ENCODE measurements around the gene SH2B2.
A peak's percentile ranks its signal among the peaks of the same experiment; 100 is the strongest.

The SH2B2 gene

DNA sequence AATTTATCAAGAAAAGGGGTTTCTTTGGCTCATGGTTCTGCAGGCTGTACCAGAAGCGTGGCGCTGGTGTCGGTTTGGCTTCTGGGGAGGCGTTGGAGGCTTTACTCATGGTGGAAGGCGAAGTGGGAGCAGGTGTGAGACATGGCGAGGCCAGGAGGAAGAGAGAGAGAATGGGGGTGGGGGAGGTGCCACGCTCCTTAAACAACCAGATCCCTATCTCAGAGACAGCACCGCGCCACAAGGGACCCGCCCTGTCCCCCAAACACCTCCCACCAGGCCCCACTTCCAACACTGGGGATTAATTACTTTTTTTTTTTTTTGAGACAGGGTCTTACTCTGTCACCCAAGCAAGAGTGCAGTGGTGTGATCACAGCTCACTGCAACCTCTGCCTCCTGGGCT lies 18.0 kb upstream of the SH2B2 start:
- no peak for DNase-seq

DNA sequence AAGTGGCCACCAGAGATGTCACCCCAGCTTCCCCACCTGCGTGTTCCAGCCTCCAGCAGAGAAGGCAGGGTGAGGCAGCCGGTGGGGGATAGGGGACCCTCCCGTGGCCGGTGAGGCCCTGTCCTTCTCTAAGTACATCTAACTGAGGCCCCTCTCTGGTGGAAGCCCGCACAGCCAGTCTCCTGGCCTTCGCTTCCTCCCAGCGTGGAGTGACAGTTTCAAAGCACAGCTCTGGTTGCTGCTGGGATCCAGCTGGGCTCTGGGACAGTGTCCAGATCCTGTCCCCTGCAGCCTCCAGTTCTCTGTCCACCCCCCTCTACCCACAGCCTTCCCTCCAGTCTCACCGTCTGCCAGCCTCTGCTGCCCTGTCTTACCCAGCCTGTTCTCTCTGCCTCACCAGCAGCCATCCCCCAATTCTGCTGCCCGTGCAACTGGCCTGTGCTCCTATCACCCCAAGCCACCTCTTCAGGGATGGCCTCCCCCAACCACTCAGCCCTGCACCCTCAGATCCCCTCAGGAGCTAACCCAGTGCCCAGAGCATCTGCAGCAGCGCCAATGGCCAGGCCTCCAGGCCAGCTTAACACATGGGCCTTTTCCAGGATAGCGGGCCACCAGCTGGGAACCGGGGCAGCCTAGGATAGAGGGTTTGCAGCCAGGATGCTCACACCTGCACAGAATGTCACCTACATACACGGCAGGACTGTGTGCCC lies 16.3 kb upstream of the SH2B2 start:
- no peak for DNase-seq

DNA sequence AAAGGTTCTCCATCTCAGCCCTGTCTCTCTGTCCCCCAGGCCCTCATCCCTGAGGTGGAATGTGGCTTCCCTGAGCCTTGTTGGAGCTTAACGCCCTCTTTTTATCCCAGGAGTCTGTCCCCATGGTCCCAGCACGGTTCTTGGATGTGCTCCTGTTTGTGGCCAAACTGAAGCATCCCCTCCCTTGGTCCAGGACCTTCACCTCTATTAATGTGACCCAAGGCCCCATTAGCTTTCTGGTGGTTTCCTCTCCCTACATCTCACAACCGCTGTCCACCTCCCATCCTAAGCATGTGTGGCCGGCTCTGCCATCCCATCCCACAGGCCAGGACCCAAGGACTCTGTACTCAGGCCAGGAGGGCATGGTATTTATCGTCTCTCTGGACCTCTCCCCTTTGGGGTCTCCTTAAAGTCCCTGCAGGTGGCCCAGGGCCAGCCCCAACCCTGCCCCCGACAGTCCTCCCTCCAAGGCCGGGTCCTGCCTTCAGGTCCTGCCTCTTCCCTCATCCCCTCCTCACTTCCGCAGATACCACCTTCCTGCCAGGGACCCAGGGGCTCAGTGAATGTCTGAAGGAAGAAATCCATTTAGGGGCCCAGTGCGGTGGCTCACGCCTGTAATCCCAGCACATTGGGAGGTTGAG lies 15.4 kb upstream of the SH2B2 start:
- DNase-seq = no peak

DNA sequence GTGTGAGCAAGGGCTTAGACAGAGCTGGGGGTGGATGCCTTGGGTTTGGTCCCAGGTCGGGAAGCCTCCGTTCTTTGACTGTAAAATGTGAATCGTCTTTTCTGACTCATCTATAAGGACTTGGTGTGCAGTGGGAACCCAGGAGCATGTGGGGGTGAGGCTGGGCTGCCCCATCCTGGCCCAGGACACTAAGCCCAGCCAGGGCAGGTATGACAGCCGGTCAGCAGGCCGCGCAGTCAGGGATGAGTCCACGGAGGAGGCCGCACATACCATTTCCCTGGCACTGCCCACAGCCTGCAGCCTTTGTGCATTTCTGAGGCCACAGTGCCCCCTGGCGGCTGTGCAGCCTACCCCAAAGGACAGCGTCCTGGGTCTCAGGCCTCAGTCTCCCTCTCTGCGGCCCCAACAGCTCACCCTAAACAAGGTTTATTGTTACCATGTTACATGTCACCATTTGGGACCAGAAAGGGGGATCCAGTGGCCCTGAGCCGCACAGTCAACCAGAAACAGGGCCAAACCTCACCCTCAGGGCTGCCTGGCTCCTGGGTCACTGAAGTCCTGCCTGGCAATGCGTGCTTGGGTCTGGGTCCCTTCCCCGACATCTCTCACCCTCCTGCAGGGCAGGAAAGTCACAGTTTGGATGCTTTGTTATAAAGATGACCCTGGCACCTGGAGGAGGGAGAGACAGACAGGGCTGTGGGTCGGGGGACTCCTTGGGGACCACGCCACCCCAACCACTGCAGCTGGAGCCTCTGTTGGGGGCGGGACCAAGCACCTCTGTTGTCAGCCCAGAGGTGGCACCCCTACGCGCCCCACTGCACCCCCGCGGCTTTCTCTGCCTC lies 14.4 kb upstream of the SH2B2 start:
- peak; percentile 80 for DNase-seq

DNA sequence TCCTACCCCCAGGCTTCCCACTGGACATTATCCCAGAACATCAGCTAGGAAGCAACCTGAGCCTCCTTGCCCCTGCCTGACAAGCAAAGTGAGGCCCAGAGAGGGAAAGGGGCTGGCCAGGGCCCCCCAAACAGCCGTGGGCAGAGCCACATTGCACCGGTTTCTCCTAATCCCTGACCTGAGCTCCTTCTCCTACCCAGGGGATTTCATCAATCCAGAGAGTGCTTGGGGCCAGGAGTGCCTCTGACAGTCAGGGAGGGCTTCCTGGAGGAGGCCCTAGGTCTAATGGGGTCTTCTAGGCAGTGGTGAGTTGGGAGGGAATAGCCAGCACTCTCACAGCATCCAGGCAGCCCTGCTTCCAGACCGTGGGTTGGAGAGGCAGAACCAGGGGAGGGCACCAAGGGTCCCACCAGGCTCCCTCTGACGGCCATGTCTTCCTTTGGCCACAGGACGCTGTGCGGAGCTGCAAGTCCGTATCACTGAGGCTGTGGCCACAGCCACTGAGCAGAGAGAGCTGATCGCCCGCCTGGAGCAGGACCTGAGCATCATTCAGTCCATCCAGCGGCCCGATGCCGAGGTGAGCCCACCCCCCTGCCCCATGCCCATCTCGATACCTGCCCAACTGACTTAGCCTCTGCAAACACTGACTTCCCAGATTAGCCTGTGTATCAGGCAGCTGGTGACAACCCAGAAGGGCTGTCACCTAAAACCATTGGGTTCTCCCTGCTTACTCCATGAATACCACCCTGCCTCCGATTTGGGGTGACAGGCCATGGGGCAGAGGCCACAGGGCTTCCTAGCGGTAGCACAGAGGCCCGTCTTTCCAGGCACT lies 13.5 kb upstream of the SH2B2 start:
- DNase-seq = no peak

DNA sequence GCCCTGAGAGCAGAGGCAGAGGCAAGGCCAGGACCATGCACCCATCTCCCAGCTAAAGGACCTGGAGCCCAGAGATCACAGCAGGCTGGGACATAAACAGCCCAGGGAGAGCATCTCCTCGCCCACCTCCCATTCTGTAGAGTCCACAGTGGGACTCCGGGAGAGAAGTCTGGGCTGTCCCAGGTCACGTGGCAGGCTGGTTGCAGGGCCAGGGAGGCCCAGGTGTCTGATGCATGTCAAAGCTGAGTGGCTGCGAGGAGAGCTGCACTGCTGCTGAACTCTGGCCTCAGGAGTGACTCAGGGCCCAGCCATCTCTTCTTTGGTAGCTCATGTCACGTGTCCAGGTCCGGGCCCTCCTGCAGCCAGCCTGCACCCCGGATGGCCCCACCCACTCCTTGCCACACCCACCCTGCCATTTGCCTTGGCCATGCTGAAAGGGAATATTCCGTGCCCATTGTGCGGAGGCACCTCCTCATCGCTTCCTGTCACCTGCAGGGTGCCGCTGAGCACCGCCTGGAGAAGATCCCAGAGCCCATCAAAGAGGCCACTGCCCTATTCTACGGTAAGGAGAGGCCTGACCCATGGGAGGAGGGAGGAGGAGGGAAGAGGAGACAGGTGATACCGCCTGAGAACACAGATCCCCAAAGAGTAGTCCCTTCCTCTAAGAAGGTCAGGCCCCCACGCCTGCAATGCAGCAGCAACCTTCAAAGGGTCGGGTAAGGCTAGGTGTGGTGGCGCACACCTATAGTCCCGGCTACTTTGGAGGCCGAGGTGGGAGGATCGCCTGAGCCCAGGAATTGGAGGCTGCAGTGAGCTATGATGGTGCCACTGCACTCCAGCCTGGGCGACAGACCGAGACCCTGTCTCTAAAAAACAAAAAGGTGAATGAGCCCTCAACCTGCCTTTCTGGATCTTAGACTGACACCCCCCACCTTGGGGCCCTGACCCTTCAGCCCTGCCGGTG lies 12.6 kb upstream of the SH2B2 start:
- DNase-seq = no peak

DNA sequence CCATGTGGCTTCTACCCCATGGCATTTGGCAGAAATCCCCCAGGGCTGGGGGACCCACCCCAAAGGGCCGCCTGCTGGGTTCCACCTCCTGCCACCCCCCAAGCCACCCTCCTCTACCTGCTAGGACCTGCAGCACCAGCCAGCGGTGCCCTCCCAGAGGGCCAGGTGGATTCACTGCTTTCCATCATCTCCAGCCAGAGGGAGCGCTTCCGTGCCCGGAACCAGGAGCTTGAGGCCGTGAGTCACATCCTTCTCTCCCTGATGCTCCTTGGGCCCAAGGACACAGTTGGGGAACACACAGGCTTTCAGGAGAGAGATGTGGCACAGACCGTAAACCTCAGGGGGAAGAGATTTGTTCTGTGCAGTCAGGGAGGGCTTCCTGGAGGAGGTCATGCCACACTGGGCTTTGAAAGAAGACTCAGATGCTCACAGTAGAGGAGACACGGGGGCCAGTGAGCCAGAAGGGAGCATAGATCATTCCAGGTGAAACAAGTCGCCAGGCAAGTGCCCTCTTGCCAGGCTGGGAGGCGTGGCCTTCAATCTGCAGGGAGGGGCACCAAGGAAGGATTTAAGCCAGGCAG lies 11.5 kb upstream of the SH2B2 start:
- DNase-seq = no peak

DNA sequence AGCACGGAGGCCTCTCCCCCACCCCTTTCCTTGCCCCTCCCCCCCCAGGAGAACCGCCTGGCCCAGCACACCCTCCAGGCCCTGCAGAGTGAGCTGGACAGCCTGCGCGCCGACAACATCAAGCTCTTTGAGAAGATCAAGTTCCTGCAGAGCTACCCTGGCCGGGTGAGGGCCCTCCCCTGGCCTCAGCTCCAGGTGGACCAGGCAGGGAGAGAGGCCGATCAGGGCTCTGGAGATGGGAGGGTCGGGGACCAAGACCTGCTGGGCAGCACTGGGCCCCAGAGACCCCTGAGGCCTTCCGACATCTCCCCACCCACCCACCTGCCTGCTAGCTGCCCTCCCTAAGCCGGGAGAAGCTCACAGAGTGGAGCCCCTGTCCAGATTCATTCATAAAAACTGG lies 8.8 kb upstream of the SH2B2 start:
- no peak for DNase-seq

DNA sequence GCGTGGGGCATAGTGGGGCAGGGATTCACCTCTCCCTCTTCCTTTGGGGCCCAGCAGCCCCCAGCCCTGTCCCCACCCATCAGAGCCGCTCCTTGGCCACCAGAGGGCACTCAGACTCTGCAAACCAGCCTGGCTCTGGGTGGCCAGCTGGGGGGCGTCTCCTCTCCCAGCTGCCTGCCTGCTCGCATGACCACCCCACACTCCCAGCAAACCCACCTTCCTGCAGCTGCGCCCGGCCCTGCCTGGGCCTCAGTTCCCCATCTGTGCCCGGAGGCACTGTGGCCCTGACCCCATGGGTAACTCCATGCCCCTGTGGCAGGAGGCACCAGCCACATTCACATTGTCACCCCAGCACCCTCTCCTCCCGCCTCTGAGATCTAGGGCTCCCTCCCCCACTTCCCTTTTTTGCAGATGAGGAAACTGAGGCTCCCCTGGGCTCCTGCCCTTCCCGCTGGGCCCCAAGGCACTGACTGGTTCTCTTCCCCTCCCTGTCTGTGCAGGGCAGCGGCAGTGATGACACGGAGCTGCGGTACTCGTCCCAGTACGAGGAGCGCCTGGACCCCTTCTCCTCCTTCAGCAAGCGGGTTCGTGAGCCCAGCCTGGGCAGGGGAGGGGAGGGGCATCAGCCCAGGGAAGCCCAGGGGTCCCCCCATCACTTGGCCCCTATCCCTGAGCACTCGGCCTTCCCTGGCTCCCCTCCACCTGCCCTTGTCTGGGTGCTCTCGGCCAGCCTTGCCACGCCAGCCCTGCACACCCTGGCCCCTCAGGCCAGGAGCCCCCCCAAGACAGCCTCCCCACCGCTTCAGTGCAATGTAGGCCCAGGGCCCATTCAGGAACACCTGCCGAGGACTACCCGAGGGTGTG lies 6.9 kb upstream of the SH2B2 start:
- peak; percentile 54 to 56 for DNase-seq

DNA sequence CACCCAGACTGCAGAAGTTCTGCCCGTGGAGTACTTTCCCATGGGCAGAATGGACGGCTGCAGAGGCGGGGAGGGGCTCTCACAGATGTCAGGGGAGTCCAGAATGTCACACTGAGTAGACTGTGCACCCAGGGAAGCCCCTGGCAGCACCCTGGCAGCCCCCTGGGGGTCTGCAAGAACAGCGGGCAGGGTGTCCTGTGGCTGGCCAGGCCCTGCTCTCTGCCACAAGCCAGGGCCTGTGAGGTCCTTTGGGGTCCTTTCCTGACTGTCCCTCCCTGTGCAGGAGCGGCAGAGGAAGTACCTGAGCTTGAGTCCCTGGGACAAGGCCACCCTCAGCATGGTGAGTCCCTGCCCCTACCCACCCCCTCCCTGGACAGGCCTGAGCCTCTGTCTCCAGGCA lies 6.1 kb upstream of the SH2B2 start:
- DNase-seq = no peak

DNA sequence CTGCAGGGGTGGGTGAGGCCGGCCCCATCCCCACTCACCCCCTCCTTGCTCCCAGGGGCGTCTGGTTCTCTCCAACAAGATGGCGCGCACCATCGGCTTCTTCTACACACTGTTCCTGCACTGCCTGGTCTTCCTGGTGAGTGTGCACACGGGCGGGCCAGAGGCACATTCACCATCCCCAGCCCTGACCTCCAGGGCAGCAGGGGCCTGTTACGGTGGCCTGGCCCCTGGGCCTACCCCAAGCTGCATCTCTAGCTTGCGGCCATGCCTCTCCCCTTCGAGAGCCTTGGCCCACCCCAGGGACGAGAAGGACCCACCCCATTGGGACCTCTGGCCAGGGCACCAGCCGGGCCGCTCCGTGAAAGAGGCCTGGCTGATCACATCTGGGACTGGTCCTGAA lies 4.9 kb upstream of the SH2B2 start:
- DNase-seq = no peak

DNA sequence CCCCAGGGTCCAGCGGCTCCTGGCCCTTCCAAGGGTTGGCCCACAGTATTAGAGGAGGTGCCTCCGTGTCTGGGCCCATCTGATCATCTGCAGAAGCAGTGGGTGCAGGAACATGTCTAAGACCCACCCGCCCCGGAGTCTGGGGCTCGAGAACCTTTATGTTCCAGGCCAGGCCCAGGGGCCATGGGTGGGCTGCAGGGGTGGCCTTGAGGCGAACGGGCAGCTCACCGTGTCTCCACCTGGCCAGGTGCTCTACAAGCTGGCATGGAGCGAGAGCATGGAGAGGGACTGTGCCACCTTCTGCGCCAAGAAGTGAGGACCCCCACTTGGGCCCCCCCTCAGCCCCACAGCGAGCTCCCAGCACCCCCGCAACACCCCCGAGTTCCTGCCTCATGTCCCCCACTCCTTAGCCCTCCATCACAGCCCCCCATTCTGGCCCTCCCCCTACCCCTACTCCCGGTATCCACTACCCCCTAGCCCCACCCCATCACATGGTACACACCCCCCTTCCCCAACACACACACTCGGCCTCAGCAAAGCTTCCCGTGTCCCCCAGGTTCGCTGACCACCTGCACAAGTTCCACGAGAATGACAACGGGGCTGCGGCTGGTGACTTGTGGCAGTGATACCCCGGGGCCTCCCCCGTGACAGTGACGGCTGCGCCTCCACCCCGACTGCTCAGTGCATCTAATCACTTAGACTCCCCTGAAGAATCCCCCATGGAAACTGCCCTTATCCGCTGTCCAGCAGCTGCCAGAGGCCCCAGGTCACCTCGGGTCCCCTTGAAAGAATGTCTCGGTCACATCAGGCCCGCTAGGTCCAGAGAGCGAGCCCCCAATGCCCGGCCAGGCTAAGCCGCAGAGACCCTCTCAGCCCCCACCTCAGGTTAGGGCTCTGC lies 4.0 kb upstream of the SH2B2 start:
- DNase-seq = no peak

DNA sequence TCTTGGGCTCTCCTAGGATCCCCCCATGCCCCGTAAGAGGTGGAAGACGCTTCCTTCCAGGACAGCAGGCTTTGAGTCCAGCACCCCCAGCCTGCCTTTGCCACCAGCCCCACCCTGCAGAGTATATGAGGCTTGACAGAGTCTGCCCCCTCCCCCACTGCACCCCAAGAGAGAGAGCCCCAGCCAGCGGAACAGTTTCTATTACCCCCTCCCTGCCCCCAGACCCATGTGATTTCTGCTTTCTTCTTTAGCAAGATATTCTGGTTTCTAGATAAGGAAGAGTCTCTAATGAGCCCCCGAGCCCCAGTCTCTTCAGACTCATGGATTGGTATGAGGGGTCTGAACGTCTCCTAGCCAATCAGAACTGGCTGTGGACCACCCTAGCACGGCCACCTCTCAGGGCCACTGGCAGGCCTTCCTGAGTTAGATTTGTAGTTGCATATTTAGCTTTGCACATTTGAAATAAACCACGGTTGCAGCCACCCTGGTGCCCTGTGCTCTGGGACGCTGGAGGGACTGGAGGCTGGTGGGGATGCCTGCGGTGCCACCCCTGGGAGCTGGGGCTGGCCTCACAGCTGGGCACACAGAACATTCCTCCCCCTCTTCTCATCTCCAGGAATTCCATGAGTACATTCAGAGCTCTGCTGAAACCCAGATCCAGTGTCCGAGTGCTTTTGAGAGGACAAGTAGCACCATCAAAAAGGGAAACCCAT lies 3.0 kb upstream of the SH2B2 start:
- DNase-seq = no peak

DNA sequence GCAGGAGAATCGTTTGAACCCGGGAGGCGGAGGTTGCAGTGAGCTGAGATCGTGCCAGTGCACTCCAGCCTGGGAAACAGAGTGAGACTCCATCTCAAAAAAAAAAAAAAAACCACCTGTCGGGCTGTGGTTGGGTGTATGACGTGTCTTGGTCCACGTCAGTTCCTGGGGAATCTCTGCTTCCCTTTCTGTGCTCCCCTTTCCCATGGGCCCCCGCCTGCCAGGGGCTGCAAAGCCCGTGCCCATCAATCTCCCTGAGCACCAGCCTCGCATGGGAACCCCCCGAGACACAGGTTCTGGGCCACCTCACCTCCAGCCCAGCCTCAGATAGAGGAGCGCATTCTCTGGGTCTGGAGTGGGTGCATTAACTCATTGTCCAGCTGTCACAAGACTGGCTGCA lies 2.3 kb upstream of the SH2B2 start:
- no peak for DNase-seq

DNA sequence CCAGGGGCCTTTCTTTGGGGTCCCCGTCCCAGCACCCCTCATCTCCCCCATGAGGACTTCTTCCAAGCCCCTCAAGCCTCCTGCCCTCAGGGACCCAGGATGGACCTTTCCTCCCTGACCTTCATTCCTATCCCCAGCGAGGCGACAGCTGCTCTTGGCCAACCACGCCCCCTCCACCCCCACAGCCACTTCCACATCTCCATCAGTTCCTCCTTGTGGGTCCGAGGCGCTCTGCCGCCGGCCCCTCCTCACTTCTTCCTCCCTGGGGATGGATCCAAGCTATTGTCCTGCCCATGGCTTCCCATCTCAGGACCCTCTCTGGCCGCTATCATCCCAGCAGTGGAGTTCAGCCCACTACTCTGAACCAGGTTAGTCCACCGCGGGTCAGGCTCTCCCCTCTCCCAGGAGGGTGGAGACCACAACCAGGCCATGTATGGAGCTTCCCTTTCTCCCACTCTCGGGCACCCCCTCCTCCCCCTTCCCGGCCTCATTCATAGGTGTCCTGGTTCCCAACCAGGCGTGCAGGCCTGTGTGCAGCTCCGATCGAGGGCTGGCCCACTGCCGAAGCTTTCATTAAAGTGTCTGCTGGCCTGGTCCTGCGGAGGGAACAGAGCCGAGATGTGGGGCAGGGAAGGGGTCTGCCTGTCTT lies 1.7 kb upstream of the SH2B2 start:
- no peak for DNase-seq

DNA sequence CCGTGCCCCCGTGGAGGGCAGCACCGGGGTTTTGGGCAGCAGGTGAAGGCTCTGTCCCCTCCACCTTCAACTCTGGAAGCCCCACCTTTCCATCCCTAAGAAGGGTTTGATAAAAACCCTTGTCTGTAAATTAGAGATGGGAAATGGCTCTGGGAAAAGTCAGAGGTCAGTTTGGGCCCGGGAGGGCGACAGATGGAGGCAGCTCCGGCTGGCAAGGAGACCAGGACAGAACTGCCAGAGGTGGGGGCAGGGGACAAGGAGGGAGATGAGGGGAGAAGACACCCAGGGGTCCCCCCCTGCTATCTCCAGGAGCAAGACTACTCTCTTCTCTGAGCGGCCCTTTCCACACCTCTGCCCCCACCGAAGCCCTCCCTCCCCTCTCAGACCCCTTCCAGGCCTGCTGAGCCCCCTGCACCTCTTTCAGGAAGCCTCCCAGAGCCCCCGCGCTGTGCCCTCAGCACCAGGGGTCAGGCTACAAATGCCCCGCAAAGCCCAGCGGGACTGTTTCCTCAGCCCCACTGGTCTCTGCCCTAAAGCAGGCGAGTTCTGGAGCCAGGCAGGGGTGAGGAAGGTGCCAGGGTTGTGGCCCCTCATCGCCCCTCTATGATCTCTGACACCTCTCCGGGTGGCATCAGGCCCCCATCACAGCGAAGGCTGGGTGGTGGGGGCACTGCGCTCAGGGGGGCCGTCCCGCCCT lies 980 bp upstream of the SH2B2 start:
- DNase-seq = no peak
